ENCODE results near the gene MCTS1.

- no peak for TF ChIP-seq POLR2A (IDR thresholded peaks at IDR 0.05)
- TF ChIP-seq EP300 (IDR thresholded peaks at IDR 0.05), result no peak
- TF ChIP-seq CTCF (IDR thresholded peaks at IDR 0.05), result no peak
These were observed 33.8 kb upstream of the MCTS1 start for GRCh38 chrX:120570011-120570600.
